ENCODE data around the gene CLIP2.
"Not testable (repeated sequence)": the region's sequence is repeated elsewhere in the genome, so short reads cannot be mapped to it uniquely, and the experiment has no call there.

Gene CLIP2

DNA sequence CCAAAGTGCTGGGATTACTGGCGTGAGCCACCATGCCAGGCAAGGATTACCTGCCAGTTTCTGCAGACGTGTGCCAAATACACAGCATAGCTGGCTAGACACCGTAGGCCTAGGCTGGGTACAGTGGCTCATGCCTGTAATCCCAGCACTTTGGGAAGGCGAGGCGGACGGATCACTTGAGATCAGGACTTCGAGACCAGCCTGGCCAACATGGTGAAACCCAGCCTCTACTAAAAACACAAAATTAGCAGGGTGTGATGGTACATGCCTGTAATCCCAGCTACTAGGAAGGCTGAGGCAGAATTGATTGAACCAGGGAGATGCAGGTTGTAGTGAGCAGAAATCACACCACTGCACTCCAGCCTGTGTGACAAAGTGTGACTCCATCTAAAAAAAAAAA lies 35.9 kb upstream of the CLIP2 start:
- no peak for TF ChIP-seq CTCF (IDR thresholded peaks at IDR 0.05; ENCODE audit: borderline replicate concordance, extremely low read depth, low read length, poor library complexity, severe bottlenecking)
- TF ChIP-seq EZH2 (IDR thresholded peaks at IDR 0.05; ENCODE audit: borderline replicate concordance, low read depth, low read length, severe bottlenecking) = no peak
- ATAC-seq (ENCODE audit: insufficient read depth, low read depth) (no peak), DNase-seq (no peak)
- peaks cover 55% of the 10 kb centered on the region for H3K4me1 ChIP-seq (ENCODE audit: insufficient read depth, low read length)
- no peaks in the 10 kb centered on the region for H3K9me3 ChIP-seq (ENCODE audit: insufficient read depth, low read length, severe bottlenecking)
- peaks cover 66% of the 10 kb centered on the region for H3K79me2 ChIP-seq (ENCODE audit: insufficient read depth, low read length)
- H3K27me3 ChIP-seq (ENCODE audit: insufficient read depth, low read length, poor library complexity) = no peaks in the 10 kb centered on the region
- peaks cover 29% of the 10 kb centered on the region for H4K20me1 ChIP-seq (ENCODE audit: insufficient read depth, low read length)
- no peak overlapping the region for H2AFZ ChIP-seq (ENCODE audit: low read depth, low read length)
- peak overlapping the region; percentile 86 to 90 for H3K4me3 ChIP-seq (ENCODE audit: low read depth in 1 of 2, low read length in 2 of 2)
- peak overlapping the region; percentile 98 for H3K27ac ChIP-seq (ENCODE audit: low read length)
- peak overlapping the region; percentile 99 for H3K9ac ChIP-seq (ENCODE audit: low read depth, low read length)
- H3K36me3 ChIP-seq (ENCODE audit: insufficient read depth, low read length) = peaks cover 50% of the 10 kb centered on the region
- H3K4me2 ChIP-seq (ENCODE audit: insufficient read depth, low read length) = peak overlapping the region; percentile 96

- peaks cover 45% of the 10 kb centered on the region for H3K36me3 ChIP-seq (ENCODE audit: insufficient read depth, low read length)
Observed at GRCh38 chr7:74253835-74254128, 35.4 kb upstream of the CLIP2 start.

GRCh38 chr7:74254129-74254857 lies 34.9 kb upstream of the CLIP2 start, which contains the start of gene RFC2:
Gene RFC2 (minus strand): TSS chr7:74254399. CDS start chr7:74254383, 16 bp downstream.
- peaks cover 40% of the 10 kb centered on the region for H3K36me3 ChIP-seq (ENCODE audit: insufficient read depth, low read length)
- DNase-seq (peak; percentile 96), ATAC-seq (ENCODE audit: insufficient read depth, low read depth) (peak; percentile 95)
- TF ChIP-seq EZH2 (IDR thresholded peaks at IDR 0.05; ENCODE audit: borderline replicate concordance, low read depth, low read length, severe bottlenecking) (no peak), CTCF (IDR thresholded peaks at IDR 0.05; ENCODE audit: borderline replicate concordance, extremely low read depth, low read length, poor library complexity, severe bottlenecking) (no peak)
- H3K27ac ChIP-seq (ENCODE audit: low read length) = peak within 1 kb of the TSS; percentile 98
- peak within 1 kb of the TSS; percentile 86 to 90 for H3K4me3 ChIP-seq (ENCODE audit: low read depth in 1 of 2, low read length in 2 of 2)
- H3K27me3 ChIP-seq (ENCODE audit: insufficient read depth, low read length, poor library complexity) = no peaks in the 10 kb centered on the region
- H3K4me1 ChIP-seq (ENCODE audit: insufficient read depth, low read length) = peaks cover 49% of the 10 kb centered on the region
- peaks cover 24% of the 10 kb centered on the region for H4K20me1 ChIP-seq (ENCODE audit: insufficient read depth, low read length)
- peaks cover 56% of the 10 kb centered on the region for H3K79me2 ChIP-seq (ENCODE audit: insufficient read depth, low read length)
- peak within 1 kb of the TSS; percentile 99 for H3K9ac ChIP-seq (ENCODE audit: low read depth, low read length)
- peak within 1 kb of the TSS; percentile 96 for H3K4me2 ChIP-seq (ENCODE audit: insufficient read depth, low read length)
- peak within 1 kb of the TSS; percentile 98 for H2AFZ ChIP-seq (ENCODE audit: low read depth, low read length)
- H3K9me3 ChIP-seq (ENCODE audit: insufficient read depth, low read length, severe bottlenecking) = no peaks in the 10 kb centered on the region

More at GRCh38 chr7:74253835-74254128, 35.4 kb upstream of the CLIP2 start:
- Histone ChIP-seq H3K79me2 (ENCODE audit: insufficient read depth, low read length) (peaks cover 61% of the 10 kb centered on the region), H2AFZ (ENCODE audit: low read depth, low read length) (peak overlapping the region; percentile 98), H3K9me3 (ENCODE audit: insufficient read depth, low read length, severe bottlenecking) (no peaks in the 10 kb centered on the region), H4K20me1 (ENCODE audit: insufficient read depth, low read length) (peaks cover 28% of the 10 kb centered on the region), H3K27ac (ENCODE audit: low read length) (peak overlapping the region; percentile 98), H3K27me3 (ENCODE audit: insufficient read depth, low read length, poor library complexity) (no peaks in the 10 kb centered on the region), H3K4me3 (ENCODE audit: low read depth in 1 of 2, low read length in 2 of 2) (peak overlapping the region; percentile 86 to 90), H3K9ac (ENCODE audit: low read depth, low read length) (peak overlapping the region; percentile 99), H3K4me2 (ENCODE audit: insufficient read depth, low read length) (peak overlapping the region; percentile 96), H3K4me1 (ENCODE audit: insufficient read depth, low read length) (peaks cover 54% of the 10 kb centered on the region)
- no peak for DNase-seq
- ATAC-seq (ENCODE audit: insufficient read depth, low read depth) = peak; percentile 18; the same call in 2 of the 3 replicates
- no peak for TF ChIP-seq EZH2 (IDR thresholded peaks at IDR 0.05; ENCODE audit: borderline replicate concordance, low read depth, low read length, severe bottlenecking)

- H3K9ac ChIP-seq (ENCODE audit: low read depth, low read length) = peak overlapping the region; percentile 99
- H3K4me1 ChIP-seq (ENCODE audit: insufficient read depth, low read length) = peaks cover 43% of the 10 kb centered on the region
- H3K79me2 ChIP-seq (ENCODE audit: insufficient read depth, low read length) = peaks cover 50% of the 10 kb centered on the region
Observed at GRCh38 chr7:74254858-74255379, 34.3 kb upstream of the CLIP2 start.

GRCh38 chr7:74255461-74255860 lies 33.7 kb upstream of the CLIP2 start:
- Histone ChIP-seq H4K20me1 (ENCODE audit: insufficient read depth, low read length) (peaks cover 16% of the 10 kb centered on the region), H3K4me2 (ENCODE audit: insufficient read depth, low read length) (peak overlapping the region; percentile 96), H3K79me2 (ENCODE audit: insufficient read depth, low read length) (peaks cover 45% of the 10 kb centered on the region), H3K4me3 (ENCODE audit: low read depth in 1 of 2, low read length in 2 of 2) (peak overlapping the region in 1 of 2 experiments; percentile 90; a peak in 3 of 4 replicates), H3K36me3 (ENCODE audit: insufficient read depth, low read length) (peaks cover 28% of the 10 kb centered on the region), H3K9ac (ENCODE audit: low read depth, low read length) (peak overlapping the region; percentile 99), H3K4me1 (ENCODE audit: insufficient read depth, low read length) (peaks cover 38% of the 10 kb centered on the region), H3K27ac (ENCODE audit: low read length) (peak overlapping the region; percentile 98)
- H3K27me3 ChIP-seq (ENCODE audit: insufficient read depth, low read length, poor library complexity); DNase-seq; H2AFZ ChIP-seq (ENCODE audit: low read depth, low read length); ATAC-seq (ENCODE audit: insufficient read depth, low read depth); H3K9me3 ChIP-seq (ENCODE audit: insufficient read depth, low read length, severe bottlenecking): not testable (repeated sequence)

More at GRCh38 chr7:74254858-74255379, 34.3 kb upstream of the CLIP2 start:
- H3K4me2 ChIP-seq (ENCODE audit: insufficient read depth, low read length) = peak overlapping the region; percentile 96
- peak overlapping the region; percentile 86 to 90 for H3K4me3 ChIP-seq (ENCODE audit: low read depth in 1 of 2, low read length in 2 of 2)
- H4K20me1 ChIP-seq (ENCODE audit: insufficient read depth, low read length) = peaks cover 21% of the 10 kb centered on the region
- peak overlapping the region; percentile 98 for H2AFZ ChIP-seq (ENCODE audit: low read depth, low read length)
- no peak for TF ChIP-seq EZH2 (IDR thresholded peaks at IDR 0.05; ENCODE audit: borderline replicate concordance, low read depth, low read length, severe bottlenecking)
- TF ChIP-seq CTCF (IDR thresholded peaks at IDR 0.05; ENCODE audit: borderline replicate concordance, extremely low read depth, low read length, poor library complexity, severe bottlenecking) = no peak
- peaks cover 34% of the 10 kb centered on the region for H3K36me3 ChIP-seq (ENCODE audit: insufficient read depth, low read length)
- H3K9me3 ChIP-seq (ENCODE audit: insufficient read depth, low read length, severe bottlenecking) = no peaks in the 10 kb centered on the region
- DNase-seq = no peak
- peak overlapping the region; percentile 98 for H3K27ac ChIP-seq (ENCODE audit: low read length)
- H3K27me3 ChIP-seq (ENCODE audit: insufficient read depth, low read length, poor library complexity) = no peaks in the 10 kb centered on the region
- no peak for ATAC-seq (ENCODE audit: insufficient read depth, low read depth)
